D721Med (cell line): Measurements from ENCODE around the gene IMMP2L.
"Not testable (repeated sequence)": the region's sequence is repeated elsewhere in the genome, so short reads cannot be mapped to it uniquely, and the experiment has no call there.

Source experiments
- DNase-seq: peaks from one replicate; pipeline ENCODE4 v3.0.0; 2011; ENCODE audit warnings: low spot score; ENCODE audit not compliant: insufficient read length
- FAIRE-seq: peaks from 2 replicates; lab custom pipeline; 2011; peaks lifted over from hg19 to GRCh38; lab: Jason Lieb, UNC
- TF ChIP-seq, protein P1 (sequence below): IDR thresholded peaks from 2 replicates; pipeline ENCODE4 v1.5.1; 2012; ENCODE audit warnings: mild to moderate bottlenecking, control low read depth; ENCODE audit not compliant: insufficient read depth; ENCODE audit errors: missing control alignments

IMMP2L gene

DNA sequence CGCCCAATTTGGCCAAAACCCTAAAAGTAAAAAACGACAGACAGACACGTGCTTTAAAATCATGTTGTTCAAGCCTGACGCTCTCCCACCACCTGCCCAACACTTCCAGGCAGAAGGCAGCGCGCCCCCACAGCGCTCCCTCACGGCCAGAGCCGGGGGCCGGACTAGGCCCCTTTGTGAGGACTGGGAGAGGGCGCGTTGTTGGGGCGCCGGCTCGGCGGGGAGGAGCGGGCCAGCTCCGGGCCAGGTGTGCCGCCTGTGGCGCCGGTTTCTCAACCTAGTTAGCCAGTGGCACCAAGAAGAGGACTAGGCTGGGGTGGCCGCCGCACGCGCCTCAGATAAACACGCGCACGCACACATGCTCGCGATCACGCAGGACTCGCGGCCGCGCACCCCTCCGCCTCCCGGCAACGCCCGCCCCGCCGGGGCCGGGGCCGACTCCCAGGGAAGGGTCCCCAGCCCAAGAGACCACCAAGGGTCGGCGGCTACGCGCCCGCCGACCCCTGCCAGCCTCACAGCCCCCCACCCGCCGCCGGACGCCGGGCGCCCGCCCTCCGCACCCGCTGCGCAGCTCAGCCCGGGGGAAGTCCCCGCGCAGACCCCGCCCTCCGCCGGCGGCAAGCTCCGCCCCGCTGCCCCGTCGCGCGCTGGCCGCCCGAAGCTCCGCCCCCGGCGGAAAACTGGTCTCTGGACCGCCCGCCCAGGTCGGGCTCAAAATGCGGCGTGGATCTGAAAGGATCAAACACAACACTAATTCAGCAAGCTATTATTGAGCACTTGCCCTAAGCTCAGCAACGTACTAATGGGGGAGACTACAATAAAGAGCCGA is at the start of gene IMMP2L:
TSS of gene IMMP2L (minus strand) at position 589 of the 829 bp plus-strand sequence.
- TF ChIP-seq, protein P1, sequence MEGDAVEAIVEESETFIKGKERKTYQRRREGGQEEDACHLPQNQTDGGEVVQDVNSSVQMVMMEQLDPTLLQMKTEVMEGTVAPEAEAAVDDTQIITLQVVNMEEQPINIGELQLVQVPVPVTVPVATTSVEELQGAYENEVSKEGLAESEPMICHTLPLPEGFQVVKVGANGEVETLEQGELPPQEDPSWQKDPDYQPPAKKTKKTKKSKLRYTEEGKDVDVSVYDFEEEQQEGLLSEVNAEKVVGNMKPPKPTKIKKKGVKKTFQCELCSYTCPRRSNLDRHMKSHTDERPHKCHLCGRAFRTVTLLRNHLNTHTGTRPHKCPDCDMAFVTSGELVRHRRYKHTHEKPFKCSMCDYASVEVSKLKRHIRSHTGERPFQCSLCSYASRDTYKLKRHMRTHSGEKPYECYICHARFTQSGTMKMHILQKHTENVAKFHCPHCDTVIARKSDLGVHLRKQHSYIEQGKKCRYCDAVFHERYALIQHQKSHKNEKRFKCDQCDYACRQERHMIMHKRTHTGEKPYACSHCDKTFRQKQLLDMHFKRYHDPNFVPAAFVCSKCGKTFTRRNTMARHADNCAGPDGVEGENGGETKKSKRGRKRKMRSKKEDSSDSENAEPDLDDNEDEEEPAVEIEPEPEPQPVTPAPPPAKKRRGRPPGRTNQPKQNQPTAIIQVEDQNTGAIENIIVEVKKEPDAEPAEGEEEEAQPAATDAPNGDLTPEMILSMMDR: peak; percentile 37
- FAIRE-seq (no peak), DNase-seq (peak; percentile 54)

DNA sequence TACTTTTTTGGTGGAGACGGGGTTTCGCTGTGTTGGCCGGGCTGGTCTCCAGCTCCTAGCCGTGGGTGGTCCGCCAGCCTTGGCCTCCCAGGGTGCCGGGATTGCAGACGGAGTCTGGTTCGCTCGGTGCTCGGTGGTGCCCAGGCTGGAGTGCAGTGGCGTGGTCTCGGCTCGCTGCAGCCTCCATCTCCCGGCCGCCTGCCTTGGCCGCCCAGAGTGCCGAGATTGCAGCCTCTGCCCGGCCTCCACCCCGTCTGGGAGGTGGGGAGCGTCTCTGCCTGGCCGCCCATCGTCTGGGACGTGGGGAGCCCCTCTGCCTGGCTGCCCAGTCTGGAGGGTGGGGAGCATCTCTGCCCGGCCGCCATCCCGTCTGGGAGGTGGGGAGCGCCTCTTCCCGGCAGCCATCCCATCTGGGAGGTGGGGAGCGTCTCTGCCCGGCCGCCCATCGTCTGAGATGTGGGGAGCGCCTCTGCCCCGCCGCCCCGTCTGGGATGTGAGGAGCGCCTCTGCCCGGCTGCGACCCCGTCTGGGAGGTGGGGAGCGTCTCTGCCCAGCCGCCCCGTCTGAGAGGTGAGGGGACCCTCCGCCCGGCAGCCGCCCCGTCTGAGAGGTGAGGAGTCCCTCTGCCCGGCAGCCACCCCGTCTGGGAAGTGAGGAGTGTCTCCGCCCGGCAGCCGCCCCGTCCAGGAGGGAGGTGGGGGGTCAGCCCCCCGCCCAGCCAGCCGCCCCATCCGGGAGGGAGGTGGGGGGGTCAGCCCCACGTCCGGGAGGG is 47.4 kb upstream of the IMMP2L start:
- DNase-seq, FAIRE-seq: not testable (repeated sequence)

DNA sequence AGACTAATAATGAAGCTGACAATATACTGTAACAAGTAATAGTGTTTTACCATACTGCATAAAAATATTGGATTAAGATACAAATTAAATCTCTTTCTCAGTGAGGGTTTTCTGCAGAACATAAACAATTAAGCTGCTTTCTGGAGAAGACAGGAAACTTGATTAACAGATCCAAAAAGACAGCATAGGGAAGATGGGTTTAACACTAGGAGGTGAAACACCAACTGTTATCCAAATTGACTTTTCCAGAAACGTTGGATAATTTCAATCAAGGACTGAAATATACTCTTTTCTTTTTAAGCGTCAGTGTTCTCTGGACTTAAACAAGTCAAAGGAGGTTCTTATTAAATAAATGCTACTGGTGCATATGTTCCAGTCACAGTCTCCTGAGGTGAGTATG is 45.3 kb upstream of the IMMP2L start:
- no peak for DNase-seq
- TF ChIP-seq, protein P1: no peak
- FAIRE-seq: no peak

DNA sequence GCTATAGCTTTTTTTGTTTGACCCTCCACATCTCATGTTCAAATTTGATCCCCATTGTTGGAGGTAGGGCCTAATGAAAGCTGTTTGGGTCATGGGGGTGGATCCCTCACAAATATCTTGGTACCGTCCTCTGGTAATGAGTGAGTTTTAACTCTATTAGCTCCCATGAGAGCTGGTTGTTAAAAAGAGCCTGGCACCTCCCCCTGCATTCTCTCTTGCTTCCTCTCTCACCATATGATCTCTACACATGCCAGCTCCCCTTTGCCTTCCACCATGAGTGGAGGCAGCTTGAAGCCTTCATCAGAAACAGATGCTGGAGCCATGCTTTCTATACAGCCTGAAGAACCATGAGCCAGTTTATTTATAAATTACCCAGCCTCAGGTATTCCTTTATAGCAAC is 43.0 kb upstream of the IMMP2L start:
- DNase-seq (no peak), FAIRE-seq (no peak)
- TF ChIP-seq, protein P1: no peak

DNA sequence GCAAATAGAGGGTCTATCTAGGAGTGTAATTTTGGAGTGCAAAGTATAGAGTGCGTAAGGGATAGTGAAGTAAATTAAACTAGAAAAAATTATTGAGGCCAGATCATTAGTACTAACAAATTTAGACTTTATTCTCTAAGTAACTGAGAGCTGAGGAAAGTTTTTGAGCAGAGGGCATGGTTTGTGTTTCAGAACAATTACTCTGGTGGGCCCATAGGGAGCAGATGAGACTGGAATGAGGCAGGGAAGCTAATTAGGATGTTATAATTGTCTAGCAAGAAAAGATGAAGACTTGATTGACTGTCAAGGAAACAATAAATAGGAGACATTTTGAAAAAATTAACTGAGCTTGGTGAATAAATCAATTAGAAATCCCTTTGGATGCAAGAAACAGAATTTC is 37.8 kb upstream of the IMMP2L start:
- DNase-seq (no peak), FAIRE-seq (no peak)
- TF ChIP-seq, protein P1: no peak

DNA sequence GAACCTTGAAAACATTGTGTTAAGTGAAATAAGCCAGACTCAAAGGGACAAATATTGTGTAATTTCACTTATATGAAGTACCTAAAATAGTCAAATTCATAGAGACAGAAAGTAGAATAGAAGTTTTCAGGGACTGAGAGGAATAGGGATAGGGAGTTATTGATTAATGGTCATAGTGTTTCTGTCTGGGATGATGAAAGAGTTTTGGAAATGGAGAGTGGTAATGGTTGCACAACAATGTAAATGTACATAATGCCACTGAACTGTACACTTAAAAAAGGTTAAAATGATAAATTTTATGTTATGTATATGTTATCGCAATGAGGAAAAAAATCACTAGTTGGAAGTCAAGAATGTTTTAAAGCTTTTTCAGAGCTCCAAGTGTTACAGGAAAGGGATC is 33.5 kb upstream of the IMMP2L start:
- FAIRE-seq (no peak), DNase-seq (no peak)
- TF ChIP-seq, protein P1: no peak

DNA sequence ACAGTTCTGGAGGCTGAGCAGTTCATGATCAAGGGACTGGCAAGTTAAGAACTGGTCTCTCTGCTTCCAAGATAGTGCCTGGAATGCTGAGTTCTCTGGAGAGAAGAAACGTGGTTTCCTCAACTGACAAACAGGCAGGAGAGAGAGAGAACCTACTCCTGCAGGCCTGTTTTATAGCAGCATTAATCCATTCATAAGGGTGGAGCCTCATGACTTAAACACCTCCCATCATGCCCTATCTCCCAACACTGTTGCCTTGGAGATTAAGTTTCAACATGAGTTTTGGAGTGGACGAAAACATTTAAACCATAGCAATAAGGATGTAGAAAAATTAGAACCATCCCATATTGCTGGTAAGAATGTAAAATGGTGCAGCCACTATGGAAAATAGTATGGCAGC is 32.3 kb upstream of the IMMP2L start:
- TF ChIP-seq, protein P1: no peak
- FAIRE-seq: no peak
- DNase-seq: no peak
